HG03196 (cell line): Measurements from ENCODE around the gene KRT15.
"Not testable (repeated sequence)": the region's sequence is repeated elsewhere in the genome, so short reads cannot be mapped to it uniquely, and the experiment has no call there.

ENCODE experiments used
- ATAC-seq: cut with Tn5 transposase; IDR thresholded peaks from one replicate; pipeline ENCODE4 v1.9.1; 2021; ENCODE audit not compliant: unreplicated experiment

Gene KRT15

GRCh38 chr17:41544935-41545334, 26.2 kb upstream of the KRT15 start:
- ATAC-seq, result no peak

GRCh38 chr17:41544491-41544892, 25.8 kb upstream of the KRT15 start:
- ATAC-seq, result no peak

GRCh38 chr17:41542786-41543185, 24.1 kb upstream of the KRT15 start:
- not testable (repeated sequence) for ATAC-seq

DNA sequence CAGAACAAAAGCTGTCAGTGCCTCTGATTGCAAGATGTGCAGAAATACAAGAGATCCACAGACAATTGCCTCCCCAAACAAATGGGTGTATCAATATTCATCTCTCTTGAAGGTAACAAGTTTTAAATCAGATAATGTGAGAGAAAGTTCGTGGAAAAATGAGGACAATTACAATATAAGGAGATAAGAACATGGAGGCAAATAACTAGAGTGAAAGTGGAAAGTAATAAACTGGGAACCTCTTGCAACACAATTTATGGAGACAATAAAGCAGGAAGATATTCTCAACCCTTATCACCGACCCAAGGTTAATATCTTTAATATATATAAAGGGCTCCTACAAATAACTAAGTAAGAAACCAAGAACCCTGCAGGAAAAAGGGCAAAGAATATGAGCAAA, 23.7 kb upstream of the KRT15 start:
- no peak for ATAC-seq

DNA sequence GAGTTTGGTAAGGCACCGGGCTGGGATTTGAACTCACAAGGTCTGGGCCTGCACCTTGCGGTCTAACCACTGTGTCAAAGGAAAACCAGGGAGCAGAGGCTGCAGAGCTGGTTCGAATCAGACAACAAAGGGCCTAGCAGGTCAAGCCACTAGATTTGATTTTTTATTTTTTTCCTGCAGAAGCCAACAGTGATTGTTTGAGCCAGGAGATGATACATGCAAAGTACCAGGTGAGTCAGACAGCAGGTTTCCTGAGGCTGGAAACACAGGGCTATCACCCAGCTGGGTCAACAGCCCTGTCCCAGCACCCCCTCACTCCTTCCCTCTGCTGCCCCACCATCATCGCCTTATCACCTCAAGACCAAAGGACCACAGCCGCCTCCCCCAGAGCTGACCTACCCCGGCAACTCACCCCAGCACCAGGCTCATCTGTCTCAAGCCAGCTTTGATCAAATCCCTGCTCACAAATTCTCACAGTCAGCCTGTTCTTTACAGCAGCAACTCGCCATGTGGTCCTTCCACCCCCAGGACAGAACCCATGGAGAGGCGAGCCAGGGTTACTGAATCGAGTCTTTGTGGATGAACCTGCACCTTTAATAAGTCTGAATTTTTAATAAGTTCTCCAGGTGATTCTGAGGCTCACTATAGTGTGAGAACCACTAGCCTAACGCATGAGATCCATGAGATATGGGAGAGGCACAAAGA, 22.4 kb upstream of the KRT15 start:
- no peak for ATAC-seq

DNA sequence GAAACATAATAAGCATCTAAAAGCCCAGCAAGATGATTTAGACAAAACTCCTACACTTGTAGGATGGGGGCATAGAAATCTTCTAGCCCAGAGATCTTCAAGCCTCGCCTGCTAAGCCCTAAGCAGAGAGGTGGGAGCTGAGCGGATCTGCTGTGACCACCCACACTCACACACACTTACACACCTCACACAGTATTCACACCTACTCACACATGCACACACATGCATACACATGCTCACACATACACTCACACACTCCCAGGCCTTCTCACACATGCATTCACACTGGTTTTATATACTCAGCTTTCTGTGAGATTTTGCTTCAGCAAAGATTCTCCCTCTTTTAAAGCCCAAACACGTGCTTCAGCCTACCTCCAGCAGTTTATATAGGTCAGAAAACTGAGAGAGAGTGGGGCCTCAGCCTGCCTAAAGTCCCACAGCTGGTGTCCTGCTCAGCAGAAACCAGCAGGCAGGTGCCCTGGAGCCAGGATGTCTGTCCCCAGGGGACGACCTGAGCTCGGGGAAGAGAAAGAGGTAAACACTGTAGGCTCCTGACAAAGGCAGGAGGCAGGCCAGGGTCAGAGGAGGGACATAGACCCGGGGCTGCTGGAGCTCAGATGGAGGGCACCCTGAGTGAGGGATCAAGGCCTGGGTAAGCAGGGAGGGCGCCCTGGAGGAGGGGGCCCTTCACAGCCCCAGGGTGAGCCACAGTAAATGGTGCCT, 21.4 kb upstream of the KRT15 start:
- ATAC-seq, result no peak

DNA sequence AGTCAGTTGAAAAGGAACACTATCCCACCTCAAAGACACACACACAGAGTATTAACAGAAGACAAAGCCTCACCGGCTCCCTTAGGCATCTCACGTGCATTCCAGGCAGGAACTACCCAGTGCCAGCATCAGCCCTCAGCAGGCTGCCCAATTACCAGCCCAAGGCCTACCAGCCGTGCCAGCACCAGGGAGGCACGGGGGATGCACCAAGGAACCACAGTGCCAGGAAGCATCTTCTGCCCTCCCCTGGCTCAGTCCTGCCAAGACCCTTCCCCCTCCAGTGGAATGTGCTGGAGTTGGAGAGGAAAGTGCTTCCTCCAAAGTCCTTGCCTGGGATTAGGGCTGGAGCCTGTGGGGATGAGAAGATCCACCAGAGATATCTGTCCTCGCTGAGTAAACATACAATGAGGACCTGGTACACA, 20.4 kb upstream of the KRT15 start:
- no peak for ATAC-seq

DNA sequence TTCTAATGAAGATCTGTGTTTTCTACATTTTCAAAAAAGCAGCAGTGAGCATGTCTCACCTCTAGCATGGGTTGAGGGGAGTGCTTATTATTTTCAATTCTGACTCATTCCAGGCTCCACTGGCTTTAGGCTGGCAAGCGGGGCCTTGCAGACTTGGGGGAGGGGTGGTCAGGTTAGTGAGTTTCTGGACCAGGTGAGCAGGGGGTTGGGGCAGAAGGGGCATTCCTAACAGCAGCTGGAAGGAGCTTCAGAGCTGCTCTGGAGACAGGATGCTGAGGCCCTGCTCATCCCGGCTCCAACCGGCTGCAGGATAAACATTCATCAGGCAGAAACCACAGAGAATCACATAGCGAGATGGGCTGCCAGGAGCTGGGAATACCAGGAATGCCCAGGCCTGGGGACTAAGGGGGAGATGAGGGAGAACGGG, 19.9 kb upstream of the KRT15 start:
- no peak for ATAC-seq

GRCh38 chr17:41537990-41538389, 19.3 kb upstream of the KRT15 start:
- ATAC-seq, result no peak

DNA sequence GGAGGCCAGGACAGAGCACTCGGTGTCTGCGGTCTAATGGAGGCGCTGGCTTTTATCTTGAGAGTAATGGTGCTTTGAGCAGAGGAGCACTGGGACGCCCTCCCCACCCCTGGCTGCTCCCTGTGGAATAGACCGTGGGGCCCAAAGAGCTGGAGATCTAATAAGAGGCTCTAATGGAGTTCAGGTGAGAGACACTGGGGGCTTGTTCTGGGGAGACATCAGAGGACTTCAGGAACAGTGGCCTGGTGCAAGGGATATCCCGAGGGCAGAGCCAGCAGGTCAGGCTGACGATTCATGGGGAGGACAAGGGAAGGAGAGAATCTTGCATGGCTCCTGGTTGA, 18.9 kb upstream of the KRT15 start:
- no peak for ATAC-seq

- no peak for ATAC-seq
These were observed 18.3 kb upstream of the KRT15 start for GRCh38 chr17:41536741-41537613.

- ATAC-seq, result no peak
These were observed 17.2 kb upstream of the KRT15 start for GRCh38 chr17:41535764-41536481.

GRCh38 chr17:41534899-41535546, 16.3 kb upstream of the KRT15 start:
- ATAC-seq, result no peak

DNA sequence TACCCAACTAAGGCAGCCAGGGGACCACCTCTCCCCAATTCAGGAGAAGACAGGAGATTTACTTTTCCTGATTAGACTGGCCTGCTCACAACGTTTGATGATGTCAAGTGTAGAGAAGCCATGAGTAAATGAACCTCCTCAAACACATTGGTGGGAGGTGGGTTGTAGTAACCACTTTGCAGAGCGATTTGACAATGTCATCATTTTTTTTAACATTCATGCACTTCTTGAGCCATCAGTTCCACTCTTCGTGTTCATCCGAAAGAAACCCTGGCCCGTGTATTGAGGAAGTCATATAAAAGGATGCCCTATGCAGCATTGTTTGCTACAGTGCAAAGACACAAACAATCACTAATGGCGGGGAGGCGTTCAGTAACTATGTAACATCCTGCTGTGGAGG, 14.9 kb upstream of the KRT15 start:
- no peak for ATAC-seq

DNA sequence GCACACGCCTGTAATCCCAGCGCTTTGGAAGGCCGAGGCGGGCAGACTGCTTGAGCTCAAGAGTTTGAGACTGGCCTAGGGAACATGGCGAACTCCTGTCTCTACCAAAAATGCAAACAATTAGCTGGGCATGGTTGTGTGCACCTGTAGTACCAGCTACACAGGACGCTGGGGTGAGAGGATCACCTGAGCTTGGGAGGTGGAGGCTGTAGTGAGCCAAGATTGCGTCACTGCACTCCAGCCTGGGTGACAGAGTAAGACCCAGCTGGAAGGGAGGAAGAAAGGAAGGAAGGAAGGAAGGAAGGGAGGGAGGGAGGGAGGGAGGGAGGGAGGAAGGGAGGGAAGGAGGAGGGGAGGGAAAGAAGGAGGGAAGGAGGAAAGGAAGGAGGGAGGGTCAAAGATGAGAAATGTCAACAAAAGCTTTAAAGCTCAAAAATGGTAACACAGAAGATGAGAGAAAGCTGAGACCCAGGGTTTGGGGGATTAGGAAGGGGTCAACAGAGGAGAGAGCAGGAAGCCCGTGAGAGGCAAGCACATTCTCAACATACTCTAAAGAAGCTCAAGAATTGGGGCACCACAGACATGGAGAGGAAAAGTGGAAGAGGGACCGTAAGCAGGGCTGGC, 14.4 kb upstream of the KRT15 start:
- ATAC-seq, result no peak

DNA sequence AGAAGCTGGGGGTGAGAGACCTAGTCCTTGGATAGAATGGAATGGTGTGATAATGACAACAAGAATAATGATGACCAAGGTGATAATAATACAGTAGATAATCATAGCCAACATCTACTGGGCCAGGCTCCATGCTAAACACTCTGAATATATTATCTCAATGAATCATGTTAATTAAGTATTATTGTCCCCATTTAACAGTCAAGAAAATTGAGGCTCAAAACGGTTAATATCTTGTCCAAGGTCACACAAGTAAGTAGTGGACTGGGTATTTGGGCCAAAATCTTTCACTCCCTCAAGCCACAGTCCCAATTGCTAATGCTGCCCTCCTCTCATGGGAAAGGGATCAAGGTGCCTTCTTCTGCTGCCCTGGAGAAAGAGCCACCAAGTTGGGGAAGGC, 13.3 kb upstream of the KRT15 start:
- ATAC-seq, result no peak

DNA sequence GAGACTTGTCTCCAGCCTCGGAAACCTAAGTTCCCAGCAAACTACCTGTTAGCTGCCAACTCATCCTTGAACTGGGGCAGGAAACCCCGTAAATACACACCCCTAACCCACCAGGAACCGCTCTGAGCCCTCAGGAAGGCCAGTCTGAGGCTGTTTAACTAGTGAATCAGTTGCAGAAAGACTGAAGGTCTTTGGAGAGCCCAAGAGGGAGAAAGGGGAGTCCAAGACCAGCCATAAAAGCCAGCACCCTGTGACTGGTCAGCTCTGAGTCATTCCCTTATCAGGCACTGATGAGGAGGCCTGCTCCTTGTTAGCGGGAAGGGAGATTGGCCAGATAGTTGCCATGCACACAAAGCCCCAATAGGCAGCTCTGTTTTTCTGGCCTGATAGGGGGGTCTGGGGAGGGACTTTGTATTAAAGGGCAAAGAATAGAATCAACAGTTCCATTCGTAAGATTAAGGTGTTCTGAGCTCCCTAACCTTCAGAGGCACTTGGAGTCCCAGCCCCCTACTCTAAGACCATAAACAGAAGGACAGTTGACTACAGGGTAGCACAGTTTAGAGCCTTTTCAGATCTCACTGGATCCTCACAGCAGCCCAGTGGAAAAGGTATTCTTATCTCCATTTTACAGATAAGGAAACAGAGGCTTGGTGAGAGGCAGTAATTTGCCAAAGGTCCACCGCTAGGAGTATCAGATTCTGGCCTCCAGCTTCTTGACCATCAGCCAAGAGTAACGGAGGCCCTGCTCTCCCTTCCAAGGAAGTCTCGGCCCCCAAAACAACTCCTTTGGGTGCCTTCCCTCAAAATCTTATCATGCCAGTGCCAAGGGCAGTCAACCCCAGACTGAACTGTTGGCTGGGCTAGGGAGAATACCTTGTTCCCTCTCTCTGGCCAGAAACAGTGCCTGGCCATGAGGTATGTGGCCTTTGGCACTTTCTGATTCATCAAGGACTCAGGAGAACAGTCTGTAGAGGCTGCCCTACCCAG, 11.7 kb upstream of the KRT15 start:
- no peak for ATAC-seq

- no peak for ATAC-seq
These were observed 10.8 kb upstream of the KRT15 start for GRCh38 chr17:41529491-41529915.

- no peak for ATAC-seq
These were observed 10.3 kb upstream of the KRT15 start for GRCh38 chr17:41528959-41529353.
